Subcutaneous abdominal adipose tissue (tissue), 5 donors: Measurements from ENCODE around the gene RAB6A.

Experiments used
- H3K27ac ChIP-seq: one replicate; pipeline ENCODE4 v1.7.0; 2013; ENCODE audit warnings: low read depth, mild to moderate bottlenecking, inconsistent platforms, low read length, moderate library complexity
- H3K27me3 ChIP-seq, 5 donors: one replicate each; pipeline ENCODE4 v1.7.0; 2013; ENCODE audit warnings: low read length in 5 of 5, inconsistent platforms in 1 of 5; ENCODE audit not compliant: control insufficient read depth in 5 of 5, insufficient read depth in 4 of 5
- H3K36me3 ChIP-seq, 5 donors: one replicate each; pipeline ENCODE4 v1.7.0; 2013; ENCODE audit warnings: low read length in 5 of 5; ENCODE audit not compliant: control insufficient read depth in 5 of 5, insufficient read depth in 5 of 5
- H3K4me1 ChIP-seq, 5 donors: one replicate each; pipeline ENCODE4 v1.7.0; 2013; ENCODE audit warnings: low read length in 5 of 5, mild to moderate bottlenecking in 3 of 5, moderate library complexity in 1 of 5; ENCODE audit not compliant: control insufficient read depth in 5 of 5, insufficient read depth in 5 of 5
- H3K4me3 ChIP-seq, 5 donors: one replicate each; pipeline ENCODE4 v1.7.0; 2013; ENCODE audit warnings: low read length in 5 of 5, low read depth in 1 of 5
- H3K9ac ChIP-seq, 5 donors: one replicate each; pipeline ENCODE4 v1.7.0; 2013; ENCODE audit warnings: low read length in 5 of 5, mild to moderate bottlenecking in 4 of 5, moderate library complexity in 3 of 5
- H3K9me3 ChIP-seq, 5 donors: one replicate each; pipeline ENCODE4 v1.7.0; 2013; ENCODE audit warnings: low read length in 5 of 5; ENCODE audit not compliant: control insufficient read depth in 5 of 5
- donor health status: healthy.
- donor health status: healthy.
- donor health status: healthy.
- donor health status: healthy.
- donor health status: healthy.

RAB6A gene

GRCh38 chr11:73766763-73767162 is 5.9 kb upstream of the RAB6A start:
- H3K27ac ChIP-seq: no peak overlapping the region
- H3K27me3 ChIP-seq: peaks cover 0 to 3% (median 0%) of the 10 kb centered on the region in 5 donors
- no peaks in the 10 kb centered on the region for H3K9me3 ChIP-seq
- no peak overlapping the region for H3K4me3 ChIP-seq
- H3K36me3 ChIP-seq: no peaks in the 10 kb centered on the region
- H3K4me1 ChIP-seq: no peaks in the 10 kb centered on the region
- H3K9ac ChIP-seq: no peak overlapping the region

DNA sequence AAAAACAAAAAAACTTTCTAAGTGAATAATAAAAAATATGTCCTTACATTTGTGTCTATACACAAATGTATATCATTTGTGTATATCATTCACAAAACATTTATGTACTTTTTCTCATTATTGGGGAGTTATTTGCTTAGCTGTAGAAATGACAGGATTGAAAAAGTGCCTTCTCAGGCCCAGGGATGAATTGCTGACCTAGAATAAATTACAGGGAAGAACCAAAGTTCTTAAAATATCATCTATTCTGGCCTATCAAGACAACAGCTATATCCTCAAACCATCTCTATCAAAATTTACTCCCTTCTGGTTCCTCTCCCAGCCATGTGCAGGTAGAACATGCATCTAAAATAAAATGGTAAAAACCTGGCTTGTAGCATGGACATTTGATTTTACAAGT is 1.9 kb upstream of the RAB6A start:
- H3K36me3 ChIP-seq: no peaks in the 10 kb centered on the region
- H3K9ac ChIP-seq: no peak overlapping the region
- no peak overlapping the region for H3K27ac ChIP-seq
- H3K4me1 ChIP-seq: peaks cover 0 to 23% (median 22%) of the 10 kb centered on the region in 5 donors
- H3K27me3 ChIP-seq: peaks cover 0 to 3% (median 0%) of the 10 kb centered on the region in 5 donors
- no peak overlapping the region for H3K4me3 ChIP-seq
- no peaks in the 10 kb centered on the region for H3K9me3 ChIP-seq

GRCh38 chr11:73761403-73761945 is 600 bp upstream of the RAB6A start:
- Histone ChIP-seq H3K27ac (no peak overlapping the region), H3K36me3 (no peaks in the 10 kb centered on the region), H3K9ac (peak overlapping the region in 1 of 5 donors; percentile 42), H3K27me3 (no peaks in the 10 kb centered on the region), H3K9me3 (no peaks in the 10 kb centered on the region), H3K4me3 (peak overlapping the region; percentile 52 to 96 (median 59)), H3K4me1 (peaks cover 0 to 27% (median 22%) of the 10 kb centered on the region in 5 donors)

GRCh38 chr11:73760135-73760678 is 667 bp downstream of the RAB6A start:
- H3K4me1 ChIP-seq: peaks cover 0 to 27% (median 22%) of the 10 kb centered on the region in 5 donors
- peak overlapping the region; percentile 83 for H3K27ac ChIP-seq
- H3K9me3 ChIP-seq: no peaks in the 10 kb centered on the region
- H3K4me3 ChIP-seq: peak overlapping the region; percentile 88 to 96 (median 94)
- no peaks in the 10 kb centered on the region for H3K27me3 ChIP-seq
- H3K9ac ChIP-seq: peak overlapping the region; percentile 38 to 94 (median 89)
- no peaks in the 10 kb centered on the region for H3K36me3 ChIP-seq

DNA sequence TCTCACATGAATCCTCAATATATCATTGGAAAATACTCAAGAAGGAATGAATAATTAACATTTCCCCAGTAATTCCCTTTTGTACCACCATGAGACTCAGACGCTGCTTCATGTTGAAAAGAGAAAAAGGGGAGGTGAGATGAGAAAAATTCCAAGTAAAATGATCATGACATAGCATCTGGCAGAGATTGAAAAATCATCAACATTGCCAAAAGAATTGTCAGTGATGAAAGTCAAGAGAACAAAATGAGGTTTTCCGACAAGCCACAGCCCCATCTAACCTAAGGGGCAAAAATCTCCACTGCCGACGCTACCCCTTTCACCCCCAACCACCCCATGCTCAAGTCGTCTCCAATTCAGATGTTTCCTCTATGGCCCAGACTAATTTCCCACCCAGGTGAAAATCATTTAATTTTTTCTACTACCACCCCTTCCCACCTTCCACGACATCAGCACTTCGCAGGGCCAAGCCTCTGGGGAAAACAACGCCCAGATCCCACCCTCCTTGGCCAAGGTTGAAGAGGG is 1.2 kb downstream of the RAB6A start:
- H3K4me1 ChIP-seq: peaks cover 0 to 27% (median 22%) of the 10 kb centered on the region in 5 donors
- H3K27ac ChIP-seq: peak overlapping the region; percentile 83
- peak overlapping the region; percentile 88 to 96 (median 94) for H3K4me3 ChIP-seq
- H3K27me3 ChIP-seq: no peaks in the 10 kb centered on the region
- no peaks in the 10 kb centered on the region for H3K36me3 ChIP-seq
- H3K9ac ChIP-seq: peak overlapping the region; percentile 0 to 94 (median 89)
- no peaks in the 10 kb centered on the region for H3K9me3 ChIP-seq

GRCh38 chr11:73758451-73758850 is 2.4 kb downstream of the RAB6A start:
- Histone ChIP-seq H3K4me1 (peaks cover 0 to 27% (median 22%) of the 10 kb centered on the region in 5 donors), H3K9ac (no peak overlapping the region), H3K9me3 (no peaks in the 10 kb centered on the region), H3K27ac (no peak overlapping the region), H3K27me3 (no peaks in the 10 kb centered on the region), H3K36me3 (peaks cover 0 to 3% (median 0%) of the 10 kb centered on the region in 5 donors), H3K4me3 (peak overlapping the region in 1 of 5 donors; percentile 90)

DNA sequence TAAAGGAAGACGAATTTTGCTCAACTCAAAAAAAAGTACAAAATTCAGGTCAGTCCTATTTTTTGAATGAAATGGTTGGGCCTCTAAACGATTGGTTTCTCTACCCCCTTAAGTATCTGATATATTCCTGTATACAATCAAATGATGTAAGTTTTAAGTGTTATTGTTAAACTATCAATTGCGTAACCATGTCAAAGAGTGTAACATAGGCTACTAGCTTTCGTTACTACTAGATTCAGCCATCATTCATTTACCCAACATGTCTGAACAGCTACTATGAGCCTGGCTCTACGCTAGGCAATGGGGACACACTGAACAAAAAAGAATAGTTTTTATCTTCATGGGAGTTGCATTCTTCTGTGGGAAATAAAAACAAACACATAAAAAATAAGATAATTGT is 3.3 kb downstream of the RAB6A start:
- no peak overlapping the region for H3K4me3 ChIP-seq
- no peaks in the 10 kb centered on the region for H3K9me3 ChIP-seq
- H3K36me3 ChIP-seq: peaks cover 0 to 3% (median 0%) of the 10 kb centered on the region in 5 donors
- no peak overlapping the region for H3K27ac ChIP-seq
- no peaks in the 10 kb centered on the region for H3K27me3 ChIP-seq
- H3K9ac ChIP-seq: no peak overlapping the region
- H3K4me1 ChIP-seq: peaks cover 0 to 28% (median 22%) of the 10 kb centered on the region in 5 donors

DNA sequence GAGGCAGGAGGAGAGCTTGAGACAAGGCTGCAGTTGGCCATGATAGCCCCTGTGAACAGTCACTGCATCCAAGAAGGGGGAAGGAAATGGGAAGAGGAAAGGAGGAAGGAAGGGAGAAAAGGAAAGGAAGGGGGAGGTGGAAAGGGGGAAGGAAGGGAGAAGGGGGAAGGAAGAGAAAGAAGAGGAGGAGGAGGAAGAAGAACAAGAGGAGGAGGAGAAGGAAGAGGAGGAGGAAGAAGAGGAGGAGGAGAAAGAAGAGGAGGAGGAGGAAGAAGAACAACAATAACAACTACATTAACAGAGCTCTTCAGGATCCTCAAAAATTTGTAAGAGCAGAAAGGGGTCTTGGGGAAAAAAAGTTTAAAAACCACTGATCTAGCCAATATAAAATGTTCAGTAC is 5.2 kb downstream of the RAB6A start:
- H3K27me3 ChIP-seq: no peaks in the 10 kb centered on the region
- H3K36me3 ChIP-seq: peaks cover 0 to 3% (median 0%) of the 10 kb centered on the region in 5 donors
- H3K9ac ChIP-seq: no peak overlapping the region
- H3K4me1 ChIP-seq: peaks cover 0 to 33% (median 23%) of the 10 kb centered on the region in 5 donors
- H3K9me3 ChIP-seq: no peaks in the 10 kb centered on the region
- no peak overlapping the region for H3K4me3 ChIP-seq
- no peak overlapping the region for H3K27ac ChIP-seq

DNA sequence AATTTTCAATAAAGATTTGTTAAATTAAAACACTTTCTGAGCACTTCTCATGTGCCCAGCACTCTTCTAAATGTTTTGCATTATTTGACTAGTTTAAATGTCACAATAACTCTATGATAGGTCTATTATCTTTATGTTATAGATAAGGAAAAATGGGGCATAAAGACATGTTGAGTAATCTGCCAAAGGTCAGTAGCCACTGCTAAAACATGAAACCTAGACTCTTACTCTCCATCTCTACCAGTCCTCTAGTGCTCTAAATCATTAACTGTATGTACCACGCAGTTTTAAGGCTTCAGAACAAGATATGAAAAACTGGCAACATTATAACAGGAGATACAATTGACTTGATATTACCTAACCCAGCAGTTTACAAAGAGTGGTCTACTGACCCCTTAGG is 6.9 kb downstream of the RAB6A start:
- Histone ChIP-seq H3K9me3 (no peaks in the 10 kb centered on the region), H3K36me3 (peaks cover 0 to 3% (median 0%) of the 10 kb centered on the region in 5 donors), H3K4me1 (peaks cover 0 to 23% (median 13%) of the 10 kb centered on the region in 5 donors), H3K27me3 (no peaks in the 10 kb centered on the region), H3K4me3 (no peak overlapping the region), H3K27ac (no peak overlapping the region), H3K9ac (no peak overlapping the region)

GRCh38 chr11:73752903-73753302 is 8.0 kb downstream of the RAB6A start:
- H3K27ac ChIP-seq: no peak overlapping the region
- no peaks in the 10 kb centered on the region for H3K27me3 ChIP-seq
- H3K9me3 ChIP-seq: no peaks in the 10 kb centered on the region
- no peak overlapping the region for H3K9ac ChIP-seq
- no peak overlapping the region for H3K4me3 ChIP-seq
- peaks cover 0 to 12% (median 7%) of the 10 kb centered on the region in 5 donors for H3K4me1 ChIP-seq
- H3K36me3 ChIP-seq: peaks cover 0 to 3% (median 0%) of the 10 kb centered on the region in 5 donors
